Activated CD8-positive, alpha-beta T cell treated with anti-CD3 and anti-CD28 coated beads, Interleukin-2, amount 10 ng/mL, durations not matched to agents 7 days and 5 days (primary cell): ENCODE results near the gene TRPV3. TPM values are rescaled to one million over a fixed set of nuclear protein-coding genes. Genes with fewer than 3 reads are reported as not detected.

Source experiments
- ATAC-seq: fragments of 150-1000 bp; cut with Tn5 transposase; one replicate; pipeline ENCODE4 v1.10.0; 2021; ENCODE audit warnings: moderate library complexity
- CTCF ChIA-PET: fragments of 350-600 bp; sonication (Branson Sonifier 250); formaldehyde crosslinking; loops from one replicate; lab custom pipeline; 2021; ENCODE audit warnings: antibody characterized with exemption; lab: Charles Lee
- POLR2A ChIA-PET: fragments of 350-600 bp; sonication (Branson Sonifier 250); formaldehyde crosslinking; loops from one replicate; lab custom pipeline; 2021; ENCODE audit warnings: antibody characterized with exemption; lab: Charles Lee
- DNase-seq: peaks from one replicate; pipeline ENCODE4 v3.0.0-alpha.2; 2020
- H3K27ac Mint-ChIP-seq: one replicate; pipeline ENCODE4 v1.8.0; 2021; ENCODE audit warnings: mild to moderate bottlenecking, mixed read lengths
- H3K27me3 Mint-ChIP-seq: one replicate; pipeline ENCODE4 v1.8.0; 2021; ENCODE audit warnings: low read depth, mixed read lengths
- H3K36me3 Mint-ChIP-seq: one replicate; pipeline ENCODE4 v1.8.0; 2021; ENCODE audit warnings: low read depth, mixed read lengths
- H3K4me1 Mint-ChIP-seq: one replicate; pipeline ENCODE4 v1.8.0; 2021; ENCODE audit warnings: low read depth, mixed read lengths
- H3K4me3 Mint-ChIP-seq: one replicate; pipeline ENCODE4 v1.8.0; 2021; ENCODE audit warnings: mild to moderate bottlenecking, mixed read lengths
- H3K9me3 Mint-ChIP-seq: one replicate; pipeline ENCODE4 v1.8.0; 2022; ENCODE audit warnings: mixed read lengths; ENCODE audit not compliant: insufficient read depth
- total RNA-seq, 2 experiments: library from RNA; stranded (reverse); gene quantifications; one replicate each; pipeline ENCODE4 v1.2.3, GENCODE V29; 2021

Gene TRPV3
- total RNA-seq, 2 experiments from 2014 or later = 0.31 to 0.37 TPM

- CTCF ChIA-PET = no interaction called here
- Mint-ChIP-seq H3K9me3 (no peaks in the 10 kb centered on the region), H3K27me3 (peaks cover 8% of the 10 kb centered on the region), H3K36me3 (no peaks in the 10 kb centered on the region), H3K4me1 (peaks cover 9% of the 10 kb centered on the region), H3K4me3 (peak overlapping the region; percentile 30), H3K27ac (no peak overlapping the region)
- POLR2A ChIA-PET = no interaction called here
- no peak for DNase-seq
- ATAC-seq = no peak
Observed at GRCh38 chr17:3539881-3540540, 17.6 kb downstream of the TRPV3 start.

- Mint-ChIP-seq H3K27me3 (peaks cover 8% of the 10 kb centered on the region), H3K4me3 (no peak overlapping the region), H3K4me1 (peaks cover 13% of the 10 kb centered on the region), H3K9me3 (no peaks in the 10 kb centered on the region), H3K27ac (no peak overlapping the region), H3K36me3 (no peaks in the 10 kb centered on the region)
- CTCF ChIA-PET = interaction anchor here (1.9 kb wide), 1 partner anchor 111 kb away, joined by 4 read pairs; no protein-coding TSS in a partner anchor
- DNase-seq = no peak
- ATAC-seq = no peak
- POLR2A ChIA-PET = no interaction called here
Observed at GRCh38 chr17:3536716-3537115, 20.9 kb downstream of the TRPV3 start.

- Mint-ChIP-seq H3K27ac (peak overlapping the region; percentile 39), H3K4me1 (peaks cover 12% of the 10 kb centered on the region), H3K9me3 (no peaks in the 10 kb centered on the region), H3K27me3 (peaks cover 8% of the 10 kb centered on the region), H3K36me3 (no peaks in the 10 kb centered on the region), H3K4me3 (peak overlapping the region; percentile 38)
- POLR2A ChIA-PET = no interaction called here
- peak; percentile 79 for ATAC-seq
- CTCF ChIA-PET = interaction anchor here (0.8 to 1.9 kb wide), 4 partner anchors 19 to 202 kb away, joined by 3 to 4 read pairs (median 4); no protein-coding TSS in a partner anchor
- DNase-seq = peak; percentile 70
Observed at GRCh38 chr17:3535253-3535995, 22.2 kb downstream of the TRPV3 start.

GRCh38 chr17:3534881-3535252, 22.7 kb downstream of the TRPV3 start:
- Mint-ChIP-seq H3K4me3 (peak overlapping the region; percentile 22), H3K27me3 (peaks cover 6% of the 10 kb centered on the region), H3K9me3 (no peaks in the 10 kb centered on the region), H3K27ac (peak overlapping the region; percentile 11), H3K36me3 (no peaks in the 10 kb centered on the region), H3K4me1 (peaks cover 7% of the 10 kb centered on the region)
- ChIA-PET CTCF (interaction anchor here (0.8 kb wide), 1 partner anchor 20 kb away, joined by 4 read pairs; no protein-coding TSS in a partner anchor), POLR2A (no interaction called here)
- DNase-seq (peak; percentile 25), ATAC-seq (peak; percentile 62)

GRCh38 chr17:3533752-3534151, 23.9 kb downstream of the TRPV3 start:
- Mint-ChIP-seq H3K4me1 (peaks cover 6% of the 10 kb centered on the region), H3K27ac (no peak overlapping the region), H3K4me3 (no peak overlapping the region), H3K36me3 (no peaks in the 10 kb centered on the region), H3K9me3 (no peaks in the 10 kb centered on the region), H3K27me3 (peaks cover 6% of the 10 kb centered on the region)
- ATAC-seq (no peak), DNase-seq (no peak)
- ChIA-PET POLR2A (no interaction called here), CTCF (interaction anchor here (0.9 kb wide), 1 partner anchor 25 kb away, joined by 3 read pairs; no protein-coding TSS in a partner anchor)

GRCh38 chr17:3532859-3533142, 24.8 kb downstream of the TRPV3 start:
- Mint-ChIP-seq H3K9me3 (no peaks in the 10 kb centered on the region), H3K4me3 (no peak overlapping the region), H3K36me3 (no peaks in the 10 kb centered on the region), H3K27ac (no peak overlapping the region), H3K4me1 (peaks cover 6% of the 10 kb centered on the region), H3K27me3 (peaks cover 6% of the 10 kb centered on the region)
- CTCF ChIA-PET = no interaction called here
- no peak for DNase-seq
- no peak for ATAC-seq
- POLR2A ChIA-PET = no interaction called here

- no peaks in the 10 kb centered on the region for H3K9me3 Mint-ChIP-seq
- H3K4me1 Mint-ChIP-seq = peaks cover 6% of the 10 kb centered on the region
- H3K27ac Mint-ChIP-seq = no peak overlapping the region
- H3K36me3 Mint-ChIP-seq = no peaks in the 10 kb centered on the region
- POLR2A ChIA-PET = no interaction called here
- DNase-seq = no peak
- CTCF ChIA-PET = no interaction called here
- peaks cover 6% of the 10 kb centered on the region for H3K27me3 Mint-ChIP-seq
- no peak overlapping the region for H3K4me3 Mint-ChIP-seq
- ATAC-seq = no peak
Observed at GRCh38 chr17:3532106-3532858, 25.3 kb downstream of the TRPV3 start.

- Mint-ChIP-seq H3K36me3 (no peaks in the 10 kb centered on the region), H3K27ac (no peak overlapping the region), H3K9me3 (no peaks in the 10 kb centered on the region), H3K4me3 (no peak overlapping the region), H3K4me1 (peaks cover 6% of the 10 kb centered on the region), H3K27me3 (peaks cover 6% of the 10 kb centered on the region)
- POLR2A ChIA-PET = no interaction called here
- ATAC-seq (no peak), DNase-seq (no peak)
- CTCF ChIA-PET = no interaction called here
Observed at GRCh38 chr17:3531266-3532101, 26.1 kb downstream of the TRPV3 start.

GRCh38 chr17:3529817-3530741, 27.5 kb downstream of the TRPV3 start:
- DNase-seq = no peak
- no peaks in the 10 kb centered on the region for H3K36me3 Mint-ChIP-seq
- H3K4me1 Mint-ChIP-seq = peaks cover 4% of the 10 kb centered on the region
- ChIA-PET POLR2A (interaction anchor here (0.6 kb wide), 1 partner anchor 90 kb away, joined by 4 read pairs; no protein-coding TSS in a partner anchor), CTCF (interaction anchor here (0.6 kb wide), 1 partner anchor 10 kb away, joined by 3 read pairs; no protein-coding TSS in a partner anchor)
- ATAC-seq = no peak
- H3K27me3 Mint-ChIP-seq = no peaks in the 10 kb centered on the region
- H3K27ac Mint-ChIP-seq = no peak overlapping the region
- H3K4me3 Mint-ChIP-seq = no peak overlapping the region
- no peaks in the 10 kb centered on the region for H3K9me3 Mint-ChIP-seq

- ChIA-PET POLR2A (no interaction called here), CTCF (no interaction called here)
- ATAC-seq (no peak), DNase-seq (no peak)
- H3K9me3 Mint-ChIP-seq = no peaks in the 10 kb centered on the region
- no peaks in the 10 kb centered on the region for H3K4me1 Mint-ChIP-seq
- no peaks in the 10 kb centered on the region for H3K36me3 Mint-ChIP-seq
- H3K4me3 Mint-ChIP-seq = no peak overlapping the region
- H3K27me3 Mint-ChIP-seq = no peaks in the 10 kb centered on the region
- H3K27ac Mint-ChIP-seq = no peak overlapping the region
Observed at GRCh38 chr17:3528880-3529511, 28.6 kb downstream of the TRPV3 start.
